ENCODE measurements around the gene UGCG.

- TF ChIP-seq CTCF (conservative IDR thresholded peaks at IDR 0.05 in 1 of 2, IDR thresholded peaks at IDR 0.05 in 1 of 2; ENCODE audit: low read depth in 1 of 2, low read length in 2 of 2) (no peak), EZH2 (IDR thresholded peaks at IDR 0.05; ENCODE audit: low read length, missing control alignments) (no peak)
Observed at GRCh38 chr9:111957856-111958631, 61.4 kb downstream of the UGCG start.

All from fibroblast of lung (primary cell).